Bronchial epithelial cell (primary cell): ENCODE results near the gene DSCAM. TPM values are rescaled to one million over a fixed set of nuclear protein-coding genes. Genes with fewer than 3 reads are reported as not detected.

Source experiments
- DNase-seq: peaks from one replicate; pipeline ENCODE4 v3.0.0-alpha.2; 2010; ENCODE audit warnings: low read depth
- FAIRE-seq: peaks from 2 replicates; lab custom pipeline; 2011; peaks lifted over from hg19 to GRCh38; lab: Jason Lieb, UNC
- H3K27me3 ChIP-seq: 2 replicates; pipeline ENCODE4 v1.5.1; 2011; ENCODE audit warnings: low read length; ENCODE audit not compliant: control insufficient read depth, insufficient read depth
- H3K36me3 ChIP-seq: 2 replicates; pipeline ENCODE4 v1.5.1; 2011; ENCODE audit warnings: low read length; ENCODE audit not compliant: control insufficient read depth, insufficient read depth
- H3K4me3 ChIP-seq: 2 replicates; pipeline ENCODE4 v1.5.1; 2011; ENCODE audit warnings: mild to moderate bottlenecking, low read depth, low read length, control low read depth
- total RNA-seq: library from RNA; depleted of rRNA; stranded (reverse); fragments of >200 nt; gene quantifications from 2 replicates; pipeline ENCODE4 v1.2.1, GENCODE V29; 2014
- TF ChIP-seq, protein P1 (sequence below): IDR thresholded peaks from 2 replicates; pipeline ENCODE4 v1.5.1; 2011; ENCODE audit warnings: mild to moderate bottlenecking, moderate library complexity, low read length, control low read depth, inconsistent platforms; ENCODE audit not compliant: insufficient read depth, severe bottlenecking

DSCAM gene
- total RNA-seq, 1 donor from 2014 or later: 0.53 TPM

DNA sequence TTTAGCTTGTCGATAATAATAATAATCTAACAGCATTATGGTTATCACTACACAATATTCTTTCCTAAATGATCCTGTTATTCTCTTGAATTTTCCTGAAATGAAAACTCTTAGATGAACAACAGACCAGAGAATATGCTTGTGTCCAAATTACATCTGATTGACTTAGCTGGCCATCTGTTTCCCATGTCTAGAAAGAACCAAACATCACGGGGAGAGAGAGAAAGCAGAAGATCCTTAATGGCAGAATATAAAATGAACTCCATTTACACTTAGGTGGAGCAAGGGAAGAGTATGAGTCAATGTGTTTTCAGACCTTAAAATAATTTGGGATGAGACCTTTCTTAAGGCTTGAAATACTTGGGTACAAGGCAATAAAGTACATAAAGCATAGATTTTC, 162.2 kb downstream of the DSCAM start:
- FAIRE-seq (no peak), DNase-seq (no peak)
- no peak overlapping the region for H3K4me3 ChIP-seq
- no peaks in the 10 kb centered on the region for H3K27me3 ChIP-seq
- H3K36me3 ChIP-seq: no peaks in the 10 kb centered on the region
- TF ChIP-seq, protein P1, sequence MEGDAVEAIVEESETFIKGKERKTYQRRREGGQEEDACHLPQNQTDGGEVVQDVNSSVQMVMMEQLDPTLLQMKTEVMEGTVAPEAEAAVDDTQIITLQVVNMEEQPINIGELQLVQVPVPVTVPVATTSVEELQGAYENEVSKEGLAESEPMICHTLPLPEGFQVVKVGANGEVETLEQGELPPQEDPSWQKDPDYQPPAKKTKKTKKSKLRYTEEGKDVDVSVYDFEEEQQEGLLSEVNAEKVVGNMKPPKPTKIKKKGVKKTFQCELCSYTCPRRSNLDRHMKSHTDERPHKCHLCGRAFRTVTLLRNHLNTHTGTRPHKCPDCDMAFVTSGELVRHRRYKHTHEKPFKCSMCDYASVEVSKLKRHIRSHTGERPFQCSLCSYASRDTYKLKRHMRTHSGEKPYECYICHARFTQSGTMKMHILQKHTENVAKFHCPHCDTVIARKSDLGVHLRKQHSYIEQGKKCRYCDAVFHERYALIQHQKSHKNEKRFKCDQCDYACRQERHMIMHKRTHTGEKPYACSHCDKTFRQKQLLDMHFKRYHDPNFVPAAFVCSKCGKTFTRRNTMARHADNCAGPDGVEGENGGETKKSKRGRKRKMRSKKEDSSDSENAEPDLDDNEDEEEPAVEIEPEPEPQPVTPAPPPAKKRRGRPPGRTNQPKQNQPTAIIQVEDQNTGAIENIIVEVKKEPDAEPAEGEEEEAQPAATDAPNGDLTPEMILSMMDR: no peak

DNA sequence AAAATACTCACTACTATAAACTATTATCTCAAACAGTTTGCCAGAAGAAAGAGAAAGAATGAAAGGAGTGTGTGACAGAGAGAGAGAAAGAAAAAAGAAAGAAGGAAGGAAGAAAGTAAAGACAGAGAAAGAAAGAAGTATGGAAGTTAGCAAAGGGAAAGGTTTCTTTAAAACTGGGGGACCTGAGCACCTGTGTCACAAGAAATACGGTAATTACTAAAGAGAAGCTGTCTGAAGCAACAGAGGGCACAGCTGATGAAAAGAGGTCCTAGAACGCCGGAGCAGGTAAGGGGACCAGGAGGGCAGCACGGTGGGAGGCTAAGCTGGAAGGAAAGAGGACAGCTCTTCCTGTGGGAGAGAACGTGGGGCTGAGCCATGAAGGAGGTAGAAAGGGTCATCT, 163.6 kb downstream of the DSCAM start:
- Histone ChIP-seq H3K36me3 (no peaks in the 10 kb centered on the region), H3K27me3 (no peaks in the 10 kb centered on the region), H3K4me3 (no peak overlapping the region)
- DNase-seq (no peak), FAIRE-seq (no peak)
- TF ChIP-seq, protein P1: no peak

DNA sequence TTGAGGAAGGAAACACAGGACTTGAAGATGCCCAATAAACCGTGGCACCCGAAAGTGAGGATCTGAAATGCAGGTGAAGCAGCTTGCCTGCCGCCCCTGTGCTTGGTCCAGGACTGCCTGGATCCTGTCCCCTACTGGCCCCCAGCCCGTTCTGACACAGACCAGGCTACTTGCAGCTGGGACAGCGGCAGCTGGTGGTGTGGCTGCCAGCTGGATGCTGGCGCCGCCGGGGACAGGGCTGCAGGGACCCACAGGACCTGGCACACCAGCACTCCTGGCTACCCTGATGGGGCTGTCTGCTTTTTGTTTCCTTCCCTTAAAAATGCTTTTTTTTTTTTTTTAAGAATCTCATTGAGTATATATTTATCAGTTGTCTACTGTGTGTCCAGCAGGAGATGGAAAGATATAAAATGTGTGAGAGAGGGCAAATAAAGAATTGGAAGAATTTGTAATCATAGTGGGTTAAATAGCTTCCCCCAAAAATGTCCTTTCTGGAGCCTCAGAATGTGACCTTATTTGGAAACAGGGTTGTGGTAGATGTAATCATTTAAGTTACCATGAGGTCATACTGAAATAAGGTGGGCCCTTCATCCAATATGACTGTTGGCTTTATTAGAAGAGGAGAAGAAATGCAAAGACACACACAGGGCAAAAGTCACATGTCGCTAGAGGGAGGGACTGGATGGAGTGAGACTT, 165.6 kb downstream of the DSCAM start:
- TF ChIP-seq, protein P1: no peak
- H3K36me3 ChIP-seq: no peaks in the 10 kb centered on the region
- no peak for DNase-seq
- FAIRE-seq: no peak
- no peak overlapping the region for H3K4me3 ChIP-seq
- no peaks in the 10 kb centered on the region for H3K27me3 ChIP-seq

DNA sequence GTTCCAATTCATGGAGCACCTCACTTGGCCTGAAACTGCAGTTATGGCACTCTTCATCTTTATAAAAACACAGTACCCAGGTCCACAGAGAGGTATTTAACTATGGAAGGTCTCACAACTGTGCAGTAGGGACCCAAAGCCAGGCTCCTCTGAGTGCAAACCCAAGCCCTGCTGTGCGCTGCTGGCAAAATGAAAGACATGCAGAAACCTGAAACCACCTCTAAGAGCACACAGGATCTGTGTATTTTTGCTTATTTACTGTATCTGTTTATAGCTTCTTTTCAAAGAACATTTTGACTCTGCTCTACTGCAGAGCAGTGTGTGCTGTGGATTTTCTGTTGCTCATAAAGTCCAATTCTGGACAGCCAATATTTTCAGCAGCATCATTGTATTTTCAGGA, 166.6 kb downstream of the DSCAM start:
- H3K4me3 ChIP-seq: no peak overlapping the region
- TF ChIP-seq, protein P1: no peak
- no peak for FAIRE-seq

DNA sequence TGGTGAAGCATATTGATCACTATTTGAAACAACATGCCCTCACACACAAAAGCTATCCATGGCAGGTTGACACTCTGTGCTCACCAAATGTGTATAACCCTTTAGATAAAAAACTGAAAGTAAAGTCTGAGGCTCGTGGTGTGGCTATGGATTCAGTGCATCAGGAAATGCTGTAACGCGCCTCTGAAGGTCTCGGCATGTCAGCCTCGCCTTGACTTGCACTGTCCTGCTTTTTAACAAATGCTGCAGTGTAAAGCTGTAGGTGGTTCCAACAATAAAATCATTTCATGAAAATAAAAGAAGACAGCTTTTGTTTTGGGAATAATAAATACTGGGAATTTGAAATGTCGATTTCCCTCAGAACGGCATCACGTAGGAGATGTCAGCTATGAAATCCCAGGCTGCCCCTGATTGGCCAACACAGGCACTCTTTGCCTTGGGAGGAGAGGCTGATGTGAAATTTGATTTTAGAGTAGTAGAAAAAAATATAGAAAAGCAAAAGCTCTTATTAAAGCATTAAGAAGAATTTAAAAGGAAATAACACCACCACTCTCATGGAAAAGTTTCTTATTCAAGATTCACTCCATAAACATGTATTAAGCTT, 168.2 kb downstream of the DSCAM start:
- FAIRE-seq: no peak
- peak; percentile 34 for DNase-seq
- Histone ChIP-seq H3K36me3 (no peaks in the 10 kb centered on the region), H3K4me3 (no peak overlapping the region), H3K27me3 (no peaks in the 10 kb centered on the region)
- TF ChIP-seq, protein P1: no peak

More for the DNA sequence above, 166.6 kb downstream of the DSCAM start:
- no peak for DNase-seq
- Histone ChIP-seq H3K27me3 (no peaks in the 10 kb centered on the region), H3K36me3 (no peaks in the 10 kb centered on the region)

DNA sequence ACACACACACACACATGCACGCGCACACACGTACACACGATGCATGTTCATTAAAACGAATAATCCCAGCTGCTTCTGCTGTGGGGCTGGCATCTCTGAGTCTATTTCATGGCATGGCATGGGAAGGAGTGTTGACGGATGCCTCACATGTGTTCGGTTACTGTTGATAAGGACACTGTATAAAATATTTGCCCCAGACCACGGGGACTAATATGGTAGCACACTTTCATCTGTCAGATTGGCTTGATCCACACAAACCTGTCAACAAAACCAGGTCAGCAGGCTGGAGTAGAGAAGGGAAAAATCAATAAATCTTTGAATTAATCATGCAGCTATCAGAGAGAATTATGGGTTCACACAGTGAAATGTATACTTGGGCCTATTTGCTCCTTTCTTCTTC, 171.9 kb downstream of the DSCAM start:
- DNase-seq: no peak
- no peak for FAIRE-seq
- no peaks in the 10 kb centered on the region for H3K27me3 ChIP-seq
- no peaks in the 10 kb centered on the region for H3K36me3 ChIP-seq
- H3K4me3 ChIP-seq: no peak overlapping the region
- TF ChIP-seq, protein P1: no peak
